Measurements from ENCODE around the gene ATF7. TPM values are rescaled to one million over a fixed set of nuclear protein-coding genes. Genes with fewer than 3 reads are reported as not detected.

The ATF7 gene
- total and polyA plus RNA-seq, 2 donors (not counting 1 experiment from before 2014, with no cell fraction given) = 15.7 to 42.2 TPM

- H3K9ac ChIP-seq (ENCODE audit: low read length) = no peak overlapping the region
- Mint-ChIP-seq H3K9me3 (ENCODE audit: insufficient read depth) (no peaks in the 10 kb centered on the region), H3K27ac (no peak overlapping the region), H3K4me1 (peaks cover 3% of the 10 kb centered on the region), H3K4me3 (no peak overlapping the region), H3K27me3 (no peaks in the 10 kb centered on the region)
- no peaks in the 10 kb centered on the region for H3K9me3 ChIP-seq (ENCODE audit: control extremely low read depth in 1 of 3, control insufficient read depth in 2 of 3, insufficient read depth in 1 of 3, low read length in 2 of 3)
- no peak overlapping the region for H3K4me3 ChIP-seq (ENCODE audit: control extremely low read depth in 1 of 5, extremely low read depth in 1 of 5, insufficient read depth in 1 of 5, low read depth in 2 of 5, low read length in 4 of 5)
- no peaks in the 10 kb centered on the region for H3K27me3 ChIP-seq (replicated peaks in 1 of 4; ENCODE audit: control extremely low read depth in 1 of 4, control insufficient read depth in 3 of 4, insufficient read depth in 4 of 4, low read length in 3 of 4)
- peaks cover 14 to 93% of the 10 kb centered on the region in 2 experiments for H3K36me3 ChIP-seq (replicated peaks in 1 of 2; ENCODE audit: control extremely low read depth in 1 of 2, control insufficient read depth in 1 of 2, extremely low read depth in 1 of 2, insufficient read depth in 2 of 2, low read length in 1 of 2)
- TF ChIP-seq EZH2 (IDR thresholded peaks at IDR 0.05; ENCODE audit: borderline replicate concordance, insufficient read depth, low read depth, low read length, poor library complexity, severe bottlenecking) (no peak), CTCF (IDR thresholded peaks at IDR 0.05) (no peak)
- no peaks in the 10 kb centered on the region for H3K4me1 ChIP-seq (ENCODE audit: control insufficient read depth in 2 of 2, insufficient read depth in 2 of 2, low read length in 2 of 2)
- POLR2A ChIA-PET = no interaction called here
- no peak overlapping the region for H3K27ac ChIP-seq (ENCODE audit: low read length in 2 of 2)
- CTCF ChIA-PET = interaction anchor here (0.9 to 4.9 kb wide), 7 partner anchors 17 to 122 kb away, joined by 3 to 24 read pairs (median 3); partner anchors contain the start of gene TARBP2
- H3K79me2 ChIP-seq (ENCODE audit: control insufficient read depth, insufficient read depth, low read length) = peaks cover 39% of the 10 kb centered on the region
- peaks cover 88% of the 10 kb centered on the region for H4K20me1 ChIP-seq (ENCODE audit: control insufficient read depth, insufficient read depth, low read length, poor library complexity, severe bottlenecking)
- intact Hi-C loops (cut with micrococcal nuclease) = loop anchor here (5.0 kb wide), 1 partner anchor 33 kb away; the partner anchor contains the start of gene NPFF
- DNase-seq (no peak), ATAC-seq (ENCODE audit: low read depth) (no peak)
- no CpG with 5 or more reads among the region's 2 CpGs for WGBS (ENCODE audit: insufficient coverage)
- no peak overlapping the region for H2AFZ ChIP-seq (ENCODE audit: insufficient read depth, low read depth, low read length, poor library complexity, severe bottlenecking)
- H3K4me2 ChIP-seq (replicated peaks; ENCODE audit: low read depth, low read length, poor library complexity, severe bottlenecking) = no peak overlapping the region
Measured at GRCh38 chr12:53474077-53474476, 152.1 kb downstream of the ATF7 start.

- H3K27ac Mint-ChIP-seq = no peak overlapping the region
- ATAC-seq (ENCODE audit: low read depth) (no peak), DNase-seq (no peak)
- no peaks in the 10 kb centered on the region for H3K27me3 Mint-ChIP-seq
- ChIA-PET CTCF (interaction anchor here (0.7 to 4.9 kb wide), 2 partner anchors 37 to 152 kb away, joined by 4 to 24 read pairs; no protein-coding TSS in a partner anchor), POLR2A (interaction anchor here (0.6 to 1.3 kb wide), 2 partner anchors 31 to 37 kb away, joined by 3 to 4 read pairs; partner anchors contain the start of gene PRR13)
- peaks cover 3% of the 10 kb centered on the region for H3K4me1 Mint-ChIP-seq
- Histone ChIP-seq H3K27ac (ENCODE audit: low read length in 2 of 2) (no peak overlapping the region), H3K9me3 (ENCODE audit: control extremely low read depth in 1 of 3, control insufficient read depth in 2 of 3, insufficient read depth in 1 of 3, low read length in 2 of 3) (no peaks in the 10 kb centered on the region), H3K4me1 (ENCODE audit: control insufficient read depth in 2 of 2, insufficient read depth in 2 of 2, low read length in 2 of 2) (no peaks in the 10 kb centered on the region), H3K36me3 (replicated peaks in 1 of 2; ENCODE audit: control extremely low read depth in 1 of 2, control insufficient read depth in 1 of 2, extremely low read depth in 1 of 2, insufficient read depth in 2 of 2, low read length in 1 of 2) (peaks cover 24 to 96% of the 10 kb centered on the region in 2 experiments), H3K4me3 (ENCODE audit: control extremely low read depth in 1 of 5, extremely low read depth in 1 of 5, insufficient read depth in 1 of 5, low read depth in 2 of 5, low read length in 4 of 5) (no peak overlapping the region), H3K4me2 (replicated peaks; ENCODE audit: low read depth, low read length, poor library complexity, severe bottlenecking) (no peak overlapping the region), H3K9ac (ENCODE audit: low read length) (no peak overlapping the region), H2AFZ (ENCODE audit: insufficient read depth, low read depth, low read length, poor library complexity, severe bottlenecking) (no peak overlapping the region), H3K79me2 (ENCODE audit: control insufficient read depth, insufficient read depth, low read length) (peaks cover 50% of the 10 kb centered on the region), H3K27me3 (replicated peaks in 1 of 4; ENCODE audit: control extremely low read depth in 1 of 4, control insufficient read depth in 3 of 4, insufficient read depth in 4 of 4, low read length in 3 of 4) (no peaks in the 10 kb centered on the region), H4K20me1 (ENCODE audit: control insufficient read depth, insufficient read depth, low read length, poor library complexity, severe bottlenecking) (peaks cover 87% of the 10 kb centered on the region)
- intact Hi-C loops (cut with micrococcal nuclease) = loop anchor here (5.0 kb wide), 1 partner anchor 35 kb away; the partner anchor contains the start of gene NPFF
- no peak overlapping the region for H3K4me3 Mint-ChIP-seq
- no CpG with 5 or more reads among the region's 1 CpG for WGBS (ENCODE audit: insufficient coverage)
- no peak for TF ChIP-seq EZH2 (IDR thresholded peaks at IDR 0.05; ENCODE audit: borderline replicate concordance, insufficient read depth, low read depth, low read length, poor library complexity, severe bottlenecking)
- no peak for TF ChIP-seq CTCF (IDR thresholded peaks at IDR 0.05)
- H3K9me3 Mint-ChIP-seq (ENCODE audit: insufficient read depth) = no peaks in the 10 kb centered on the region
Measured at GRCh38 chr12:53472056-53472582, 154.1 kb downstream of the ATF7 start.

Measured in B cell (primary cell).